Liver (tissue), 3 donors: ENCODE data around the gene LGALS8.

Source experiments
- EGR1 ChIP-seq, 2 donors: IDR thresholded peaks; 2 replicates each; pipeline ENCODE4 v1.6.1; 2016 to 2018; ENCODE audit warnings: antibody characterized with exemption in 2 of 2, low read depth in 2 of 2
- FOXA2 ChIP-seq: IDR thresholded peaks from 2 replicates; pipeline ENCODE4 v1.6.1; 2016; ENCODE audit warnings: antibody characterized with exemption
- GABPA ChIP-seq, 2 donors: IDR thresholded peaks in 1 of 2; conservative IDR thresholded peaks in 1 of 2; 2 replicates each; pipeline ENCODE4 v1.6.1; 2016; ENCODE audit warnings: antibody characterized with exemption in 2 of 2, mild to moderate bottlenecking in 1 of 2, moderate library complexity in 1 of 2
- HNF4G ChIP-seq: IDR thresholded peaks from 2 replicates; pipeline ENCODE4 v1.6.1; 2016; ENCODE audit warnings: antibody characterized with exemption
- JUND ChIP-seq, 2 donors: IDR thresholded peaks; 2 replicates each; pipeline ENCODE4 v1.6.1; 2016; ENCODE audit warnings: antibody characterized with exemption in 2 of 2
- RAD21 ChIP-seq, 2 donors: IDR thresholded peaks; 2 replicates each; pipeline ENCODE4 v1.6.1; 2016; ENCODE audit warnings: antibody characterized with exemption in 2 of 2, mild to moderate bottlenecking in 2 of 2
- REST ChIP-seq: IDR thresholded peaks from 2 replicates; pipeline ENCODE4 v1.6.1; 2016; ENCODE audit warnings: antibody characterized with exemption, mild to moderate bottlenecking
- RXRA ChIP-seq, 2 donors: IDR thresholded peaks; 2 replicates each; pipeline ENCODE4 v1.6.1; 2017 to 2018; ENCODE audit warnings: antibody characterized with exemption in 2 of 2, mild to moderate bottlenecking in 1 of 2
- SP1 ChIP-seq: IDR thresholded peaks from 2 replicates; pipeline ENCODE4 v1.6.1; 2018; ENCODE audit warnings: antibody characterized with exemption, mild to moderate bottlenecking
- TAF1 ChIP-seq: conservative IDR thresholded peaks from 2 replicates; pipeline ENCODE4 v1.6.1; 2016; ENCODE audit warnings: antibody characterized with exemption, mild to moderate bottlenecking
- YY1 ChIP-seq: IDR thresholded peaks from 2 replicates; pipeline ENCODE4 v1.6.1; 2016; ENCODE audit warnings: antibody characterized with exemption, mild to moderate bottlenecking
- ZBTB33 ChIP-seq: IDR thresholded peaks from 2 replicates; pipeline ENCODE4 v1.6.1; 2016; ENCODE audit warnings: antibody characterized with exemption
- TF ChIP-seq, protein P1 (sequence below): fragments of 150-350 bp; IDR thresholded peaks from 2 replicates; pipeline ENCODE4 v1.5.1; 2017; ENCODE audit warnings: improper control_type of control experiment, low read depth, low read length; ENCODE audit not compliant: missing input control
- donor health status: healthy.
- donor health status: healthy.

DNA sequence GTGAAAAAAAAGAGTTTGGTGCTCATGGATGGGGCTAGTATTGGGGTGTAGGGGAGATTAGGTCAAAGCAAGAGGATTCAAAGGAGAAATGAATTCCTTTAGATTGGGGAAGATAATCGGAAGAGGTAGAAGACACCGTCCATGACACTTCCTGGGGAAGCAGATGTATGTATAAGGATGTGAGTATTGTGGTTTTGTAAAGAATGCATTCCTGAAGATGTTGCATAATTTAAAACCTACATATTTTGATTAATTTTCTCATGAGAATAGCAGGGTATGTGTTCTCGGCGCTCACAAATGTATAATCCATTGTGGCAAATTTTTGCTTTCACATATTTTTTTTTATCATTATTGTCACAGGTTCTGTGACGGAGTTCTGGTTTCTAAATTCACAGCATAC is 5.5 kb upstream of the LGALS8 start:
- TF ChIP-seq, protein P1, sequence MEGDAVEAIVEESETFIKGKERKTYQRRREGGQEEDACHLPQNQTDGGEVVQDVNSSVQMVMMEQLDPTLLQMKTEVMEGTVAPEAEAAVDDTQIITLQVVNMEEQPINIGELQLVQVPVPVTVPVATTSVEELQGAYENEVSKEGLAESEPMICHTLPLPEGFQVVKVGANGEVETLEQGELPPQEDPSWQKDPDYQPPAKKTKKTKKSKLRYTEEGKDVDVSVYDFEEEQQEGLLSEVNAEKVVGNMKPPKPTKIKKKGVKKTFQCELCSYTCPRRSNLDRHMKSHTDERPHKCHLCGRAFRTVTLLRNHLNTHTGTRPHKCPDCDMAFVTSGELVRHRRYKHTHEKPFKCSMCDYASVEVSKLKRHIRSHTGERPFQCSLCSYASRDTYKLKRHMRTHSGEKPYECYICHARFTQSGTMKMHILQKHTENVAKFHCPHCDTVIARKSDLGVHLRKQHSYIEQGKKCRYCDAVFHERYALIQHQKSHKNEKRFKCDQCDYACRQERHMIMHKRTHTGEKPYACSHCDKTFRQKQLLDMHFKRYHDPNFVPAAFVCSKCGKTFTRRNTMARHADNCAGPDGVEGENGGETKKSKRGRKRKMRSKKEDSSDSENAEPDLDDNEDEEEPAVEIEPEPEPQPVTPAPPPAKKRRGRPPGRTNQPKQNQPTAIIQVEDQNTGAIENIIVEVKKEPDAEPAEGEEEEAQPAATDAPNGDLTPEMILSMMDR, result no peak
- TF ChIP-seq JUND (IDR thresholded peaks at IDR 0.05), result no peak
- TF ChIP-seq YY1, result no peak
- TF ChIP-seq TAF1, result no peak
- TF ChIP-seq GABPA (IDR thresholded peaks at IDR 0.05 in 1 of 2, conservative IDR thresholded peaks at IDR 0.05 in 1 of 2), result no peak
- no peak for TF ChIP-seq EGR1 (IDR thresholded peaks at IDR 0.05; ENCODE audit: low read depth in 2 of 2)
- TF ChIP-seq REST, result no peak
- TF ChIP-seq HNF4G, result no peak
- no peak for TF ChIP-seq SP1
- TF ChIP-seq RXRA (IDR thresholded peaks at IDR 0.05), result no peak
- no peak for TF ChIP-seq FOXA2
- TF ChIP-seq RAD21 (IDR thresholded peaks at IDR 0.05), result no peak
- no peak for TF ChIP-seq ZBTB33
